ELR (cell line): ENCODE data around the gene SLC47A2.

ENCODE experiments used
- DNase-seq: peaks from one replicate; pipeline ENCODE4 v3.0.0-alpha.2; 2015; ENCODE audit warnings: low read depth

SLC47A2 gene

DNA sequence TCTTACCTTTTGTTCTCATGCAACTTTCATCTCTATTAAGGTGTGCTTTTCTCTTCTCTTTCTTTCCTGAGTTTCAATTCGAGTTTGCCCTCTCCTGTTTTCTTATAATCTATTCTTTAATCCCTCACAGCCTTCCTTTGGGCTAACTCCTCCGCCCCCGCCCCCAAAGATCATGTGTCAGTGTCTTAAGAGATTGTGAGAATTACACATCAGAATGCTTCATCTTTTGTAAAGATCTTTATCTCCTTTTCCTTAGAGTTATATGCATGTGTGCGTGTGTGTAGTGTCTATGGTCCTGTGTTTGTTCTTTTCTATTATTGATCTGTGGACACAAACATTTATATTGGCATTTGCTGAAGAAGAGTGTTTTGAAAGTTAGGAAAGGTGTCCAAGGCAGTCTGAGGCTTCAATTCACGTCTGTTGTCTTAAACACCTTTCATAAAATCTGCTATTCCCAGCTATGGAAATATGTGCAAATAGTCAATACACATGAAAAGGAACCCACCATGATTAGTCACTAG, 74.0 kb downstream of the SLC47A2 start:
- DNase-seq, result peak; percentile 27

DNA sequence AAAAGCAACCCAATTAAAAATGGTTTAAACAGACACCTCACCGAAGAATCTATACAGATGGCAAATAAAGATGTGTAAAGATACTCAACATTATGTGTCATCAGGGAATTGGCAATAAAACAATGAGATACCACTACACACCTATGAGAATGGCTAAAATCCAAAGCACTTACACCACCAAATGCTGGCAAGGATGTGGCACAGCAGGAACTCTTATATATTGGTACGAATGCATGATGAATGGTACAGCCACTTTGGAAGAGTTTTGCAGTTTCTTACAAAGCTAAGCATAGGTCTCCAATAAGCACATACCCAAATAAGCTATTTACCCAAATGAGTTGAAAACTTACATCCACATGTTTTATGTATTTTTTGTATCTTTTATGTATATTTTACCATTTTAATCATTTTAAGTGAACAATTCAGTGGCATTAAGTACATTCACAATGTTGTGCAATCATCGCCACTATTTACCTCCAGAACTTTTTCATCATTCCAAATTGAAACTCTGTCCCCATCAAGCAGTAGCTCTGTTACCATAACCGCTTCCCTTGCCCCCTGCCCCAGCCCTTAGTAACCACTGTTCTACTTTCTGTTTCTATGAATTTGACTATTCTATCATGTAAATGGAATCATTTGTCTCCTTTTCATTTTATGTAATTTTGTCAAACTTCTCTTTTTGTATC, 74.6 kb downstream of the SLC47A2 start:
- DNase-seq, result no peak

DNA sequence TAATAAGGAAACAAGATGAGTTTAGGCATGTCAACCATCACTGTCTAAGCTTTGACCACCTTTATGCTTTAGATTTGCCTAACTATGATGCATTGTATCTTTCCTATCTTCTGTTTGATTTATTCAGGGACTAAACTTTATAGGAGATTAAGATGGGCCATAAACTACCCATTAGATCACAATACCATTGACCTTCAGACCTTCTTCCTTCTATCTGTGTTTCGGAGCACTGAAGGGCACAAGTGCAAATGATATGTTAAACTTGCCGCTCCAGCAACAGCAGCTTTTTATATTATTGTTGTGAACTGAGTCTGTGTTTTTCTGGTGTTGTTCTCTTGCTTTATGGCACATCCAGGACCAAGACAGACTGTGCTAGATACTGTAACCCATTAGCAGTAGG, 84.5 kb downstream of the SLC47A2 start:
- DNase-seq, result no peak

DNA sequence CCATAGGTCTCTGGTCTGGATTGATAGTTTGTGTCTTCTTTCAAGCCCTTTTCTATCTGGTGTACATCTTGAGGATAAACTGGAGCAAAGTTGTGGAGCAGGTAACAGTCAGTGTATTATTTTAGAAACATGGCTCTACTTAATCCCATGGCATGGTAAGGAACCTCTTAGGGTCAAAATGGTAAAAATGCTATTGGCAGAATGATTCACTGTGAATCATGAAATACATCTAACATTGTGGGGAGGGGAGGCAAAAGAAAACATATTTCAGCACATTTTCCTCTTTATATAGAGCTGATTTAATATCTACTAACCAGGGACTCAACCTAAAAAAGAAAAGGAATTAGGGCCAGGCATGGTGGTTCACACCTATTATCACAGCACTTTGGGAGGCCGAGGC, 85.7 kb downstream of the SLC47A2 start:
- peak; percentile 5 for DNase-seq

DNA sequence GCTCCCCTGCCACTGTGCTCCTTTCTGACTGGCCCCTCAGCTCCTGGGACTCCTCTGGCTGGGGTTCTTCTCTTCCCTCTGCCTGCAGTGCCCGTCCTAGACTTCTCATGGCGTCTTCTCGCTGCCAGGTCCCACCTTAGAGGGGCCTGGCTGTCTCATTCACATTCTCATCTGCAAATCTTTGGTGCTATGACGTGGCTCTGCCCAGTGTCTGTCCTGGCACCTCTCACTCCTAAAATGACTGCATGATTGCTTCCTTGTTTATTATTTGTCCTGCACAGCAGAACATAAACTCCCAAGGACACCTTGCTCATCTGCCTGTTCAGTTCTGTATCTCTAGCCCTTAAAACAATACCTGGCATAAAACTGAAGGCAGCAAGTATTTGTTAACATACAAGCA, 86.3 kb downstream of the SLC47A2 start:
- DNase-seq, result no peak

DNA sequence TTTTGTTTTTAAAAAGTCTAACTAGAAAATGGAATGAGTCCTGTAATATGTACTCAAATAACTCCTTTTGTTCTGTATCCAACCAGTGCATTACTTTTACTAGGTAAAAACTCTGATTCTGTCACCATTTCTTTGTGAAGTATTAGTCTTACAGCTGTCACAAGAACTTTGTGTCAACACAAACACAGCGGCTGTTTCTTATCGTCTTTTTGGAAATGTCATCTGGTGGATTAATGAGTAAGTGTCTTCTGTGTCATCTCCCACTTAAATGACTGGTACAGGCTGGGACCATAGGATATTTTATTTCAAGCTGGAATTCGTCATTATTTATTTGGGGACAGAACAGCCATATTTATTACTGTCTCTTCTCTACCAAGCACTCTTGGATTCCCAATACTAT, 86.9 kb downstream of the SLC47A2 start:
- no peak for DNase-seq
